Stomach smooth muscle (tissue), 2 donors: ENCODE measurements around the gene HCAR3.
"Not testable (repeated sequence)": the region's sequence is repeated elsewhere in the genome, so short reads cannot be mapped to it uniquely, and the experiment has no call there.

Experiments used
- H3K27ac ChIP-seq: one replicate; pipeline ENCODE4 v1.7.0; 2013; ENCODE audit warnings: mild to moderate bottlenecking, low read length, inconsistent platforms
- H3K27me3 ChIP-seq, 2 donors: one replicate each; pipeline ENCODE4 v1.7.0; 2013; ENCODE audit warnings: low read length in 2 of 2; ENCODE audit not compliant: insufficient read depth in 2 of 2, control insufficient read depth in 1 of 2
- H3K36me3 ChIP-seq, 2 donors: one replicate each; pipeline ENCODE4 v1.7.0; 2013; ENCODE audit warnings: low read length in 2 of 2; ENCODE audit not compliant: control insufficient read depth in 2 of 2, insufficient read depth in 2 of 2
- H3K4me1 ChIP-seq: one replicate; pipeline ENCODE4 v1.7.0; 2013; ENCODE audit warnings: low read length; ENCODE audit not compliant: control insufficient read depth, insufficient read depth
- H3K4me3 ChIP-seq, 2 donors: one replicate each; pipeline ENCODE4 v1.7.0; 2013; ENCODE audit warnings: low read length in 2 of 2
- H3K9ac ChIP-seq, 2 donors: one replicate each; pipeline ENCODE4 v1.7.0; 2013; ENCODE audit warnings: low read length in 2 of 2, mild to moderate bottlenecking in 1 of 2
- H3K9me3 ChIP-seq, 2 donors: one replicate each; pipeline ENCODE4 v1.7.0; 2013; ENCODE audit warnings: low read length in 2 of 2; ENCODE audit not compliant: control insufficient read depth in 2 of 2
- donor health status: healthy.
- donor health status: Pancreatic carcinoma.

The HCAR3 gene

GRCh38 chr12:122716658-122717057 is at the start of gene HCAR3:
Gene HCAR3 (minus strand): TSS chr12:122716811. CDS start chr12:122716737, 74 bp downstream.
- H3K9ac ChIP-seq, H3K27me3 ChIP-seq, H3K27ac ChIP-seq, H3K4me1 ChIP-seq, H3K36me3 ChIP-seq, H3K4me3 ChIP-seq, H3K9me3 ChIP-seq: not testable (repeated sequence)

- Histone ChIP-seq H3K9me3 (no peaks in the 10 kb centered on the region), H3K27me3 (no peaks in the 10 kb centered on the region), H3K27ac (no peak overlapping the region), H3K4me3 (no peak overlapping the region), H3K36me3 (peaks cover 13 to 23% of the 10 kb centered on the region in 2 donors), H3K4me1 (peaks cover 11% of the 10 kb centered on the region), H3K9ac (no peak overlapping the region)
Observed at GRCh38 chr12:122757568-122757967, 41.0 kb upstream of the HCAR3 start.

GRCh38 chr12:122754790-122755189 is 38.2 kb upstream of the HCAR3 start:
- peaks cover 11 to 23% of the 10 kb centered on the region in 2 donors for H3K36me3 ChIP-seq
- no peaks in the 10 kb centered on the region for H3K27me3 ChIP-seq
- no peak overlapping the region for H3K4me3 ChIP-seq
- peak overlapping the region in 1 of 2 donors; percentile 96 for H3K9ac ChIP-seq
- peaks cover 11% of the 10 kb centered on the region for H3K4me1 ChIP-seq
- H3K9me3 ChIP-seq: no peaks in the 10 kb centered on the region
- no peak overlapping the region for H3K27ac ChIP-seq

GRCh38 chr12:122753319-122753650 is 36.7 kb upstream of the HCAR3 start:
- Histone ChIP-seq H3K27ac (peak overlapping the region; percentile 69), H3K4me3 (peak overlapping the region; percentile 77 to 91), H3K9me3 (no peaks in the 10 kb centered on the region)

DNA sequence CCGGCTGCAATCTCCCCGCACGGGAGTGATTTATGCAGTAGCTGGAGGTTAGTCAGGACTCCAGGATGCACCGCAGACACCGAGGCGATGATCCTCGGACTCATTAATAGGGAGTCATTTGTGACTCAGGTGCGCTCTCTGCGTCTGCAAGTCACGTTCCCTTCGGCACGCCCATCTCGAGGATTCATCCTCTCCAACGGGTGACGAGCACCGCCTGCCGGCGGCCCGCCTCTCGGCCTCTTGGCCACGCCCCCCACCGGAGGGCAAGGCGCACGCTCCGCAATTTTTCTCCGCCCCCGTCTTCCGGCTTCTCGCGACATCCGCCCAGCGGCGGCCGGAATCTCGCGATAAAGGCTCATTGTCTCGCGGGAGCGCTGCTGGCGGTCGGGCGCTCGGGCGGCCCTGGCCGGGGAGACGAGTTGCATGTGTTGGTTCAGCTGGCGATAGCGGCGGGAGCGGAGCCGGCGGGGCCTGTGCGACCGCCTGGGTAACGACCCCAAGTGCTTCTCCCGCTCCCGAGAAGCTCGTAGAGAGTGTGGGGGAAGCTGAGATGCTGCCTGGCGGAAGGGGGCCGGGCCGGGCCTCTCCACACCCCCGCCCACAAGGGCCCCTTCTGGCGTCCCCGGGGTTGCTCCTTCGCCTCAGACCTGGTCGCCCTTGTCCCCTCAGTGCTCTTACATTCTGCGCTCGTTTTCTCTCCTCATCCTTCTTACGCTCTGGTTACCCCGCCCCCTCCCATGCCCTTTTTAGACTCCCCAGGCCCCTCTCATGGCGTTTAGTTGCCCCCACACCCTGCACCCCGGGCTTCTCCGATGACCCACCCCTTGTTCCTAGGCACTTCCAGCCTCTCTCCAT is 36.1 kb upstream of the HCAR3 start, which contains the start of gene DENR:
Gene DENR, plus strand, starts transcription at position 361 of the 855 bp plus-strand sequence. CDS start 878 bp downstream, outside the sequence.
- Histone ChIP-seq H3K9ac (peak within 1 kb of the TSS; percentile 96 to 97), H3K9me3 (no peaks in the 10 kb centered on the region), H3K4me3 (peak within 1 kb of the TSS; percentile 88 to 91), H3K36me3 (peaks cover 8 to 16% of the 10 kb centered on the region in 2 donors), H3K4me1 (peaks cover 11% of the 10 kb centered on the region), H3K27ac (peak within 1 kb of the TSS; percentile 69), H3K27me3 (no peaks in the 10 kb centered on the region)

More at GRCh38 chr12:122753319-122753650, 36.7 kb upstream of the HCAR3 start:
- Histone ChIP-seq H3K4me1 (peaks cover 11% of the 10 kb centered on the region), H3K27me3 (no peaks in the 10 kb centered on the region), H3K9ac (peak overlapping the region; percentile 96 to 97), H3K36me3 (peaks cover 8 to 18% of the 10 kb centered on the region in 2 donors)

DNA sequence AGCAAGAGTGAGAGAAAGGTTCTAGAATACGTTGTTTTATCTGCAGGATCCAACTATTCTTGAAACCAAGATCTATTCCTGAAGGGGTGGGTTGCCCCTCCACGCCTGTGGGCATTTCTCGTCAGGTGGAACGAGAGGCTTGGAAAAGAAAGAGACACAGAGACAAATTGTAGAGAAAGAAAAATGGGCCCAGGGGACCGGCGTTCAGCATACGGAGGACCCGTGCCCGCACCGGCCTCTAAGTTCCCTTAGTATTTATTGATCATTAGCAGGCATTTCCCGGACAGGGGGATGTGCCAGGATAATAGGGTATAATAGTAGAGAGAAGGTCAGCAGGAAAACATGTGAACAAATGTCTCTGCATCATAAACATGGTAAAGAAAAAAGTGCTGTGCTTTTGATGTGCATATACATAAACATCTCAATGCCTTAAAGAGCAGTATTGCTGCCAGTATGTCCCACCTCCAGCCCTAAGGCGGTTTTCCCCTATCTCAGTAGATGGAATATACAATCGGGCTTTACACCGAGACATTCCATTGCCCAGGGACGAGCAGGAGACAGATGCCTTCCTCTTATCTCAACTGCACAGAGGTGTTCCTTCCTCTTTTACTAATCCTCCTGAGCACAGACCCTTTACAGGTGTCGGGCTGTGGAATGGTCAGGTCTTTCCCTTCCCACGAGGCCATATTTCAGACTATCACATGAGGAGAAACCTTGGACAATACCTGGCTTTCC is 34.3 kb upstream of the HCAR3 start:
- not testable (repeated sequence) for H3K27me3 ChIP-seq, H3K27ac ChIP-seq, H3K9me3 ChIP-seq, H3K4me3 ChIP-seq, H3K9ac ChIP-seq
- peaks cover 6 to 13% of the 10 kb centered on the region in 2 donors for H3K36me3 ChIP-seq
- H3K4me1 ChIP-seq: peaks cover 11% of the 10 kb centered on the region

GRCh38 chr12:122749569-122750332 is 33.1 kb upstream of the HCAR3 start:
- H3K27me3 ChIP-seq: no peaks in the 10 kb centered on the region
- H3K9me3 ChIP-seq: no peaks in the 10 kb centered on the region
- H3K9ac ChIP-seq: no peak overlapping the region
- H3K4me1 ChIP-seq: peaks cover 11% of the 10 kb centered on the region
- H3K4me3 ChIP-seq: no peak overlapping the region
- peaks cover 2 to 6% of the 10 kb centered on the region in 2 donors for H3K36me3 ChIP-seq
- H3K27ac ChIP-seq: no peak overlapping the region

GRCh38 chr12:122747224-122748135 is 30.9 kb upstream of the HCAR3 start:
- Histone ChIP-seq H3K27me3 (no peaks in the 10 kb centered on the region), H3K4me3 (no peak overlapping the region), H3K9ac (no peak overlapping the region), H3K36me3 (no peaks in the 10 kb centered on the region), H3K4me1 (no peaks in the 10 kb centered on the region), H3K27ac (no peak overlapping the region), H3K9me3 (no peaks in the 10 kb centered on the region)

DNA sequence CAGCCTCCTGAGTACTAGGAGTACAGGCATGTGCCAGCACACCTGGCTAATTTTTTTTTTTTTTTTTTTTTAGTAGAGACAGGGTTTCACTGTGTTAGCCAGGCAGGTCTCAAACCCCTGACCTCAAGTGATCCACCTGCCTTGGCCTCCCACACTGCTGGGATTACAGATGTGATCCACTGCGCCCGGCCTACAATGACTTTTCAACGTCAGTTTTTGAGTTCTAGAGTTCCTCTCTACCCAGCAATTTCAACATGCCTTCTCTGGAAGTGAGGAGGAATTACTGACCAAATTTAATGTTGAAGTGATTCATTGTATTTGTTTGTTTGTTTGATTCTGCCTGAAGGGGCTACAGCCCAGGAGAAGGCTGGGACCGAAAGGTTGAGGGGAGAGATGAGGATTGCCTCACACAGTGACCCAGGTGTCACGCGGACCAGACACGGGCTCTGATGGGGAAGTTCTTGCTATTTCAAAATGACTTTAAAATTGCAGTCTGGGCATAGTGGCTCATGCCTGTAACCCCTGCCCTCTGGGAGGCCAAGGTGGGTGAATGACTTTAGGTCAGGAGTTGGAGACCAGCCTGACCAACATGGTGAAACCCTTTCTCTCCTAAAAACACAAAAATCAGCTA is 27.4 kb upstream of the HCAR3 start:
- no peak overlapping the region for H3K4me3 ChIP-seq
- no peaks in the 10 kb centered on the region for H3K27me3 ChIP-seq
- no peaks in the 10 kb centered on the region for H3K4me1 ChIP-seq
- no peak overlapping the region for H3K27ac ChIP-seq
- no peak overlapping the region for H3K9ac ChIP-seq
- H3K36me3 ChIP-seq: no peaks in the 10 kb centered on the region
- no peaks in the 10 kb centered on the region for H3K9me3 ChIP-seq
